LNCaP clone FGC (cell line): ENCODE results near the gene OR10G8.

Experiments used
- DNase-seq: peaks from one replicate; pipeline ENCODE4 v3.0.0-alpha.2; 2011; ENCODE audit warnings: low read depth
- H3K4me3 ChIP-seq: 2 replicates; pipeline ENCODE4 v1.5.1; 2011; ENCODE audit warnings: mild to moderate bottlenecking, low read depth, low read length, control low read depth
- TF ChIP-seq, protein P1 (sequence below): IDR thresholded peaks from 2 replicates; pipeline ENCODE4 v1.5.1; 2012; ENCODE audit warnings: mild to moderate bottlenecking; ENCODE audit not compliant: control insufficient read depth, insufficient read depth; ENCODE audit errors: extremely low read depth

OR10G8 gene

DNA sequence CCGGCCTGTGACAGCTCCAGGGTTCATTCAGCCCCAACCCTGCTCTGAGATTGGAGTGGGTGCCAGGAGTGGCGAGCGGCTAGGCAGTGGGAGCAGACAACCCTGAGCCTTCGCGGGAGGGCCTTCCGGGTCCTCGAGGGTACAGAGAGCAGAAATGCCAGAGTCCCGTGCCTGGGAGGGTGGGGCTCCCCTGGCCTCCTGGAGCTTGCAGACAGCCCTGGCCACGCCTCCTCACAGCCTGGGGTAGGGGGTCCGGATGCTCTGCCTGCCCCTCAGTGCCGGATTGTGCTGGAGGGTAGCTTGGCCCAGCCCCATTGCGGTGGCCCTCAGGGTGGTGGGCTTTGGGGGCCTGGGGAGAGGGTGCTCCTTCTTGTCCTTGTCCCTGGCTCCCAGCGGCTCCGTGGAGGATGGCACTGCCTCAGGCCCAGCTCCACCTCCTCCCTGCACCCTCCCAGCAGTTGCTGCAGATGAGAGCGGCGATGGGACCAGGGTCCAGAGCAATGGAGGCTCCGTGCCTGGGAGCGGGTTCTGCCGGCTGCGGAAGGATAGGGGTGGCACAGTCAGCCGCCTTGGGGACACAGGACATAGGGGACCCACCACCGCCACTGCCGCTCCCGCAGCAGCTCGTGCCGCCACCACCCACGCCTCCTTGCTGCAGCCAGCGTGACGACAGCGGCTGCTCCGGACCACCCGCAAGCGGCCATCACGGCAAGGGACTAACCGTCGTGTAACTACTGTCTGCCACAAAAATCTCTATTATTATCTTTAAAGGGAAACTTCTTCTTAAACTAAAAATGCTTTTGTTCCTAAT, 49.4 kb downstream of the OR10G8 start:
- no peak overlapping the region for H3K4me3 ChIP-seq
- TF ChIP-seq, protein P1, sequence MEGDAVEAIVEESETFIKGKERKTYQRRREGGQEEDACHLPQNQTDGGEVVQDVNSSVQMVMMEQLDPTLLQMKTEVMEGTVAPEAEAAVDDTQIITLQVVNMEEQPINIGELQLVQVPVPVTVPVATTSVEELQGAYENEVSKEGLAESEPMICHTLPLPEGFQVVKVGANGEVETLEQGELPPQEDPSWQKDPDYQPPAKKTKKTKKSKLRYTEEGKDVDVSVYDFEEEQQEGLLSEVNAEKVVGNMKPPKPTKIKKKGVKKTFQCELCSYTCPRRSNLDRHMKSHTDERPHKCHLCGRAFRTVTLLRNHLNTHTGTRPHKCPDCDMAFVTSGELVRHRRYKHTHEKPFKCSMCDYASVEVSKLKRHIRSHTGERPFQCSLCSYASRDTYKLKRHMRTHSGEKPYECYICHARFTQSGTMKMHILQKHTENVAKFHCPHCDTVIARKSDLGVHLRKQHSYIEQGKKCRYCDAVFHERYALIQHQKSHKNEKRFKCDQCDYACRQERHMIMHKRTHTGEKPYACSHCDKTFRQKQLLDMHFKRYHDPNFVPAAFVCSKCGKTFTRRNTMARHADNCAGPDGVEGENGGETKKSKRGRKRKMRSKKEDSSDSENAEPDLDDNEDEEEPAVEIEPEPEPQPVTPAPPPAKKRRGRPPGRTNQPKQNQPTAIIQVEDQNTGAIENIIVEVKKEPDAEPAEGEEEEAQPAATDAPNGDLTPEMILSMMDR, result no peak
- DNase-seq, result no peak

DNA sequence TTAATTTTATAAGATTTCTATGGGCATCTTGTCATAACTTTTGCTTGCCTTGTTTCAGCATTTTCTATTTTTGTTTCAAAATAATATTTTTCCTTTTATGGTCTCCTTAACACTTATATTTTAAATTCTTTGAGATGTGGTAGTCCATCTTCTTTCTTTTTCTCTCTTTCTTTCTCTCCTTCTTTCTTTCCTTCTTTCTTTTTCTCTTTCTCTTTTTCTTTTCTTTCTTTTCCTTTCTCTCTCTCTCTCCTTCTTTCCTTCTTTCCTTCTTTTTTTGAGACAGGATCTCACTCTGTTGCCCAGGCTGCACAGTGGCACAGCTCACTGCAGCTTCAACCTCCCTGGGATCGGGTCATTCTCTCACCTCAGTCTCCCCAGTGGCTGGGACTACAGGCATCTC, 50.7 kb downstream of the OR10G8 start:
- no peak overlapping the region for H3K4me3 ChIP-seq
- no peak for DNase-seq
- TF ChIP-seq, protein P1, result no peak

DNA sequence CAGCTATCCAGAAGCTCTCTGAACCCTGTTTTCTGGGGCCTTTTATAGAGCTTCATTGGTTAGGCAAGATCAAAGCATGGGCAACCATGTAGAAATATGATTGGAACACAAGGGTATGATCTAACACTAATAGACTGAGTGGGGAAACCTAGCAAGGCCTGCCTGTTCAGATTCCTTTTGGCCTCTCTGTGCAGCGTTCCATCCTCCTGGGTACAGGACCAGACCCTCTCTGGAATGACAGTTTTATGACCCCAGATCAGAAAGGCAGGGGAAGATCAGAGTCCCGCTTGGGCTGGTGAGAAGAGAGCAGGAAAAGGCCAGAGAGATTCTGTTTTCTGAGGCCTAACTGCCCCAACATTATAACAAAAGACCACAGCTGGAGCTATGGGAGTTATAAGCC, 52.0 kb downstream of the OR10G8 start:
- H3K4me3 ChIP-seq, result no peak overlapping the region
- no peak for DNase-seq
- TF ChIP-seq, protein P1, result no peak

DNA sequence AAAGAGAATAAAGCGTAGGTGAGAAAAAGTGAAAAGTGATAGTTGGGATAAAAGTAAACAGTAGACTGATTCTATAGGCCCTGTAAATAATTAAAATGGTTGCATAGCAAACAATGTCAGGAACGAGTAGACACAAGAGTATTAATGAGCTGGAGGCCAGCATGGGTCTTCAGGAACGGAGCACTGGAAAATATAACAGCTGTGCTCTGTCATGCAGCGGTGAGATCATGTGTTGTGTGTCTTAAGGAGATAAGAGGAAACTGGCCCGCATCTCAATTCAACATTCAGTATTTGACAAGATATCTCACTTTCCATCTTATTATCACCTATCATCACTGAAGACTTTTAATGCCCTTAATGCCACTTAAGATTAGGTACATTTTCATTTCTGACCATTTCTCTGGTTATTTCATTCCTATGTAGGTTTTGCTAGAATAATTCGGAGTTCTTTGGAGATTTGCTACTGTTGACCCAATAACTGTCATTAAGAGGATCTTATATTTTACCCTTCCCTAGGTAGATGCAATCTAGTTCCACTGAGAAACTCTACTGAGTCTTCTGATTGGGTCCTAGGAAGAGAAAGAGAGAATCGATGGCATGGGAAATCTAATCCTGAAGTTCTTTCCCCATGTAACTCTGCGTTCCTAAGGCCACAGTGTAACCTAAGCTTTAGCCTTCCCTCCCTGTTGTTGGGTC, 53.2 kb downstream of the OR10G8 start:
- DNase-seq, result peak; percentile 18
- H3K4me3 ChIP-seq, result no peak overlapping the region
- TF ChIP-seq, protein P1, result no peak
